Right lobe of liver (tissue), 6 donors: ENCODE measurements around the gene TAF11L5. TPM values are rescaled to one million over a fixed set of nuclear protein-coding genes. Genes with fewer than 3 reads are reported as not detected.
"Not testable (repeated sequence)": the region's sequence is repeated elsewhere in the genome, so short reads cannot be mapped to it uniquely, and the experiment has no call there.

Source experiments
- ATAC-seq, 4 donors: fragments of 200-7000 bp; cut with Tn5 transposase; one replicate each; pipeline ENCODE4 v1.9.1; 2020; ENCODE audit warnings: mild to moderate bottlenecking in 4 of 4, moderate library complexity in 4 of 4
- DNase-seq, 3 donors: peaks; one replicate each; pipeline ENCODE4 v3.0.0-alpha.2; 2020
- H3K27ac ChIP-seq, 3 donors: fragments of 200-600 bp; one replicate each; pipeline ENCODE4 v1.8.0; 2022
- H3K27me3 ChIP-seq, 2 donors: fragments of 200-600 bp; one replicate each; pipeline ENCODE4 v1.8.0; 2022
- H3K36me3 ChIP-seq, 4 donors: fragments of 200-600 bp; sonication (generic) in 1 of 4; one replicate each; pipeline versions ENCODE4 v1.5.1 to v1.8.0; 2017 to 2022; ENCODE audit warnings: control low read depth in 1 of 4
- H3K4me1 ChIP-seq, 4 donors: fragments of 200-600 bp; sonication (generic) in 1 of 4; one replicate each; pipeline versions ENCODE4 v1.5.1 to v1.8.0; 2017 to 2022; ENCODE audit warnings: control low read depth in 1 of 4
- H3K4me3 ChIP-seq, 3 donors: fragments of 200-600 bp; one replicate each; pipeline ENCODE4 v1.8.0; 2022
- H3K9me3 ChIP-seq, 4 donors: fragments of 200-600 bp; sonication (generic) in 1 of 4; one replicate each; pipeline versions ENCODE4 v1.5.1 to v1.8.0; 2017 to 2022; ENCODE audit warnings: control low read depth in 1 of 4
- WGBS: methylation state at CpG from one replicate; pipeline ENCODE4 v1.1.6; 2018; ENCODE audit warnings: low coverage, low lambda C conversion rate; ENCODE audit not compliant: insufficient coverage; ENCODE audit errors: missing lambda C conversion rate; 5-methylcytosine and 5-hydroxymethylcytosine counted together
- intact Hi-C, 2 donors: fragments of 100-400 bp; cut with DNase I; formaldehyde crosslinking; loops; one replicate each; pipeline versions ENCODE4 v1.11.2 to v1.14.1; 2022
- small RNA-seq, 2 experiments: library from RNA; depleted of rRNA; stranded (forward); fragments of <200 nt; gene quantifications; one replicate each; pipeline ENCODE3, GENCODE V24; 2016
- total RNA-seq, 6 experiments: library from RNA; depleted of rRNA in 2 of 6; stranded (reverse); fragments of >200 nt in 2 of 6; fragmentation: NEBNext Ultra II Directional in 3 of 6; extraction: Animal tissue kit (Norgen Biotek cat#: 25700) in 3 of 6; gene quantifications; one replicate each; pipeline versions ENCODE4 v1.1.0 to v1.2.4, GENCODE V29; 2016 to 2023
- donor health status: DM: no; HTN: yes; CAD: no.
- donor health status: DM: no; HTN: no; CAD: no.
- donor health status: DM: no; HTN: no; CAD: no.
- donor health status: DM: no; HTN: yes; CAD: no.
- donor health status: DM: no; HTN: yes; CAD: no.

The TAF11L5 gene
- total RNA-seq, 6 experiments from 2014 or later: not detected

DNA sequence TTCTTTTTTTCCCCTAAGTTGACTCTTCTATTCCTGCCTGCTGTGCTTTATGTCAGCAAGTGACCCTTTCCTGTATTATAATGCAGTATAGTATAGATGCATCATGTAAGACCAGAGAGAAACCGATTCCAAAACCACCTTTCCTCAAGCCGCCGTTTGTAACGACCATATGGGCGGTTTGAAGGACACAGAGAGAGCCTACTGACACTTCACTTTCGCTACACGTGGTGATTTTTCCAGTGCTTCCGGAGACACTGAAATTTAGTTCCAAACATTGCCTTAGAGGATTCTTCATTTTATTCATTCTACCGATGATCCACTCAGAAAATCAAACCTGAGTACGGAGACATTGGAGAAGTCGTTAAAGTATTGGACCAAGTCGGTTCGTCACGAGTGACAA is 5.5 kb upstream of the TAF11L5 start:
- WGBS: 71% methylated on average over 9 of the region's 14 CpGs

DNA sequence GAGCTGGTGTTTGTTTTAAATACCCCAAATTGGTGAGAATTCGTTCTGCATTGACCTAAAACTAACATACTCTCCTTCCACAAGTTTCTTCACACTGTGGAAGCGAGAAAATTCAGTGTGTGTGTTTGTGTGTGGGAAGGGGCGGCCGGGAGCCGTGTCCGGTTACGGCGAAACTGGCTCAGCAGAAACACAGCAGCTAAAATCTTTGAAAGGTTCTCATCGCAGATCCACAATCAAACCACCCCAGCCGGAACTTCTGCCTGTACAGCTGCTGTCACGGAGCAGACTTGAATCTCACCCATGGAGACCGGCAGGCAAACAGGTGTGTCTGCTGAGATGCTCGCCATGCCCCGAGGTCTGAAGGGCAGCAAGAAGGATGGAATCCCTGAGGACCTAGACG is 3.5 kb upstream of the TAF11L5 start, which contains the start of gene TAF11L4:
Gene TAF11L4, plus strand, starts transcription at position 301 of the 400 bp plus-strand sequence.
- H3K36me3 ChIP-seq, intact Hi-C loops, H3K9me3 ChIP-seq, H3K27ac ChIP-seq, DNase-seq, H3K4me1 ChIP-seq, ATAC-seq, H3K4me3 ChIP-seq, H3K27me3 ChIP-seq: not testable (repeated sequence)
- no CpG with 5 or more reads among the region's 15 CpGs for WGBS

More for the DNA sequence above, 5.5 kb upstream of the TAF11L5 start:
- DNase-seq, H3K27me3 ChIP-seq, H3K4me3 ChIP-seq, intact Hi-C loops, H3K27ac ChIP-seq, H3K9me3 ChIP-seq, H3K4me1 ChIP-seq, H3K36me3 ChIP-seq, ATAC-seq: not testable (repeated sequence)

DNA sequence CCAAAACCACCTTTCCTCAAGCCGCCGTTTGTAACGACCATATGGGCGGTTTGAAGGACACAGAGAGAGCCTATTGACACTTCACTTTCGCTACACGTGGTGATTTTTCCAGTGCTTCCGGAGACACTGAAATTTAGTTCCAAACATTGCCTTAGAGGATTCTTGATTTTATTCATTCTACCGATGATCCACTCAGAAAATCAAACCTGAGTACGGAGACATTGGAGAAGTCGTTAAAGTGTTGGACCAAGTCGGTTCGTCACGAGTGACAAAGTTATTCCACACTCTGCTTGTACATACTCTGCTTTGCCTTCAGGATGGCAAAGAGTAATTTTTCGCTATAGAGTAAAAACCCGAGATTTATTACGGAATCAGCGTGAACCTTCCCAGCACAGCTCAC is 1.5 kb downstream of the TAF11L5 start:
- H3K27ac ChIP-seq, H3K36me3 ChIP-seq, H3K4me1 ChIP-seq, ATAC-seq, H3K4me3 ChIP-seq, H3K9me3 ChIP-seq, H3K27me3 ChIP-seq, intact Hi-C loops: not testable (repeated sequence)
- WGBS: 79% methylated on average over 13 of the region's 17 CpGs
- peak in 1 of 3 donors; percentile 67 for DNase-seq

DNA sequence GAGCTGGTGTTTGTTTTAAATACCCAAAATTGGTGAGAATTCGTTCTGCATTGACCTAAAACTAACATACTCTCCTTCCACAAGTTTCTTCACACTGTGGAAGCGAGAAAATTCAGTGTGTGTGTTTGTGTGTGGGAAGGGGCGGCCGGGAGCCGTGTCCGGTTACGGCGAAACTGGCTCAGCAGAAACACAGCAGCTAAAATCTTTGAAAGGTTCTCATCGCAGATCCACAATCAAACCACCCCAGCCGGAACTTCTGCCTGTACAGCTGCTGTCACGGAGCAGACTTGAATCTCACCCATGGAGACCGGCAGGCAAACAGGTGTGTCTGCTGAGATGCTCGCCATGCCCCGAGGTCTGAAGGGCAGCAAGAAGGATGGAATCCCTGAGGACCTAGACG is 3.3 kb downstream of the TAF11L5 start, which contains the start of gene TAF11L6:
Gene TAF11L6, plus strand, starts transcription at position 301 of the 400 bp plus-strand sequence.
- WGBS: no CpG with 5 or more reads among the region's 15 CpGs
- ATAC-seq, H3K4me3 ChIP-seq, H3K36me3 ChIP-seq, H3K9me3 ChIP-seq, H3K27ac ChIP-seq, H3K27me3 ChIP-seq, intact Hi-C loops, DNase-seq, H3K4me1 ChIP-seq: not testable (repeated sequence)

Small RNA genes within 50 kb of the gene (small RNA-seq; reads per million reads assigned to genes)
- gene AC106774.3: 0 reads per million in 2 experiments

Other genes starting within 250 kb of the TAF11L5 start
- not detected for gene TAF11L2, start 27.0 kb upstream of the TAF11L5 start, total RNA-seq
- not detected for gene TAF11L3, start 6.9 kb upstream of the TAF11L5 start, total RNA-seq
- not detected for gene TAF11L4, start 3.4 kb upstream of the TAF11L5 start, total RNA-seq
- gene TAF11L6, start 3.4 kb downstream of the TAF11L5 start, total RNA-seq: not detected
- gene TAF11L7, start 60.5 kb downstream of the TAF11L5 start, total RNA-seq: not detected
- gene TAF11L8, start 65.7 kb downstream of the TAF11L5 start, total RNA-seq: not detected
- not detected for gene TAF11L9, start 69.2 kb downstream of the TAF11L5 start, total RNA-seq
- gene TAF11L10, start 72.6 kb downstream of the TAF11L5 start, total RNA-seq: not detected
- not detected for gene TAF11L11, start 78.9 kb downstream of the TAF11L5 start, total RNA-seq
- gene TAF11L12, start 85.2 kb downstream of the TAF11L5 start, total RNA-seq: not detected
- gene TAF11L13, start 106.9 kb downstream of the TAF11L5 start, total RNA-seq: not detected
- not detected for gene TAF11L14, start 109.2 kb downstream of the TAF11L5 start, total RNA-seq